WTC11 (cell line): ENCODE results near the gene DMPK. TPM values are rescaled to one million over a fixed set of nuclear protein-coding genes. Genes with fewer than 3 reads are reported as not detected.
A peak's percentile ranks its signal among the peaks of the same experiment; 100 is the strongest.

Experiments
- ATAC-seq: fragments of 200-7000 bp; cut with Tn5 transposase; 2 replicates; pipeline ENCODE4 v1.10.0; 2021; ENCODE audit warnings: mild to moderate bottlenecking, moderate library complexity
- CTCF ChIA-PET: fragments of 300-600 bp; sonication (Branson Sonifier 250); formaldehyde crosslinking; loops from one replicate; lab custom pipeline; 2021; ENCODE audit warnings: antibody characterized with exemption; lab: Charles Lee
- POLR2A ChIA-PET: fragments of 350-600 bp; sonication (Branson Sonifier 250); formaldehyde crosslinking; loops from one replicate; lab custom pipeline; 2021; ENCODE audit warnings: antibody characterized with exemption; lab: Charles Lee
- DNase-seq: peaks from one replicate; pipeline ENCODE4 v3.0.0; 2021; ENCODE audit warnings: low spot score
- H3K27ac Mint-ChIP-seq: 2 replicates; pipeline ENCODE4 v1.8.0; 2021; ENCODE audit warnings: mixed read lengths
- H3K27me3 Mint-ChIP-seq: 2 replicates; pipeline ENCODE4 v1.8.0; 2021; ENCODE audit warnings: low read depth, mild to moderate bottlenecking, moderate library complexity, mixed read lengths
- H3K36me3 Mint-ChIP-seq: 2 replicates; pipeline ENCODE4 v1.8.0; 2021; ENCODE audit warnings: mixed read lengths
- H3K4me1 Mint-ChIP-seq: 2 replicates; pipeline ENCODE4 v1.8.0; 2022; ENCODE audit warnings: mixed read lengths
- H3K4me3 Mint-ChIP-seq: 2 replicates; pipeline ENCODE4 v1.8.0; 2021; ENCODE audit warnings: mild to moderate bottlenecking, moderate library complexity, mixed read lengths
- H3K9me3 Mint-ChIP-seq: 2 replicates; pipeline ENCODE4 v1.8.0; 2021; ENCODE audit warnings: mixed read lengths
- CBFB ChIP-seq: sonication (generic); formaldehyde crosslinking; IDR thresholded peaks from 2 replicates; pipeline ENCODE4 v1.8.1; 2022; ENCODE audit warnings: mild to moderate bottlenecking, low read depth, missing genetic modification reagents
- CREM ChIP-seq: sonication (generic); formaldehyde crosslinking; IDR thresholded peaks from 2 replicates; pipeline ENCODE4 v1.8.1; 2022; ENCODE audit warnings: mild to moderate bottlenecking, missing genetic modification reagents, moderate library complexity
- E2F4 ChIP-seq: sonication (generic); formaldehyde crosslinking; IDR thresholded peaks from 2 replicates; pipeline ENCODE4 v1.8.1; 2022; ENCODE audit warnings: low read depth, mild to moderate bottlenecking, moderate library complexity, missing genetic modification reagents, borderline replicate concordance
- GABPB1 ChIP-seq: sonication (generic); formaldehyde crosslinking; IDR thresholded peaks from 2 replicates; pipeline ENCODE4 v1.8.1; 2023; ENCODE audit warnings: mild to moderate bottlenecking, missing genetic modification reagents
- GTF2I ChIP-seq: fragments of 250-450 bp; sonication (Bioruptor Pico); conservative IDR thresholded peaks from 2 replicates; pipeline ENCODE4 v1.4.0; 2021; ENCODE audit warnings: mild to moderate bottlenecking
- HMGXB4 ChIP-seq: sonication (generic); formaldehyde crosslinking; IDR thresholded peaks from 2 replicates; pipeline ENCODE4 v1.8.1; 2023; ENCODE audit warnings: mild to moderate bottlenecking, moderate library complexity, missing genetic modification reagents
- IRF1 ChIP-seq: sonication (generic); formaldehyde crosslinking; IDR thresholded peaks from 2 replicates; pipeline ENCODE4 v1.8.0; 2023; ENCODE audit warnings: missing genetic modification reagents
- JAZF1 ChIP-seq: fragments of 250-450 bp; sonication (Bioruptor Pico); IDR thresholded peaks from 2 replicates; pipeline ENCODE4 v1.9.0; 2021; ENCODE audit warnings: moderate library complexity, mild to moderate bottlenecking, inconsistent platforms
- NR1H2 ChIP-seq: sonication (generic); formaldehyde crosslinking; IDR thresholded peaks from 2 replicates; pipeline ENCODE4 v1.9.0; 2021; ENCODE audit warnings: mild to moderate bottlenecking, moderate library complexity, missing genetic modification reagents
- NR3C1 ChIP-seq: sonication (generic); formaldehyde crosslinking; conservative IDR thresholded peaks from 2 replicates; pipeline ENCODE4 v1.8.1; 2023; ENCODE audit warnings: low read depth, mild to moderate bottlenecking, missing genetic modification reagents
- RORB ChIP-seq: fragments of 250-450 bp; sonication (Bioruptor Pico); IDR thresholded peaks from 2 replicates; pipeline ENCODE4 v1.9.0; 2021; ENCODE audit warnings: mild to moderate bottlenecking
- TCF7 ChIP-seq: sonication (generic); formaldehyde crosslinking; IDR thresholded peaks from 2 replicates; pipeline ENCODE4 v1.8.0; 2022; ENCODE audit warnings: mild to moderate bottlenecking, low read depth, missing genetic modification reagents, moderate library complexity
- ZBTB21 ChIP-seq: sonication (generic); formaldehyde crosslinking; IDR thresholded peaks from 2 replicates; pipeline ENCODE4 v1.8.1; 2023; ENCODE audit warnings: mild to moderate bottlenecking, missing genetic modification reagents, borderline replicate concordance
- ZMAT4 ChIP-seq: fragments of 250-450 bp; sonication (Bioruptor Pico); IDR thresholded peaks from 2 replicates; pipeline ENCODE4 v1.9.0; 2021; ENCODE audit warnings: mild to moderate bottlenecking
- ZNF121 ChIP-seq: sonication (generic); formaldehyde crosslinking; IDR thresholded peaks from 2 replicates; pipeline ENCODE4 v1.8.0; 2023; ENCODE audit warnings: missing genetic modification reagents
- ZNF317 ChIP-seq: sonication (generic); formaldehyde crosslinking; IDR thresholded peaks from 2 replicates; pipeline ENCODE4 v1.8.1; 2023; ENCODE audit warnings: low read depth, mild to moderate bottlenecking, moderate library complexity, missing genetic modification reagents, borderline replicate concordance
- ZNF396 ChIP-seq: fragments of 250-450 bp; sonication (Bioruptor Pico); IDR thresholded peaks from 2 replicates; pipeline ENCODE4 v1.8.0; 2021; ENCODE audit warnings: mild to moderate bottlenecking, moderate library complexity, borderline replicate concordance
- ZNF512 ChIP-seq: sonication (generic); formaldehyde crosslinking; IDR thresholded peaks from 2 replicates; pipeline ENCODE4 v1.8.1; 2022; ENCODE audit warnings: missing genetic modification reagents, borderline replicate concordance
- total RNA-seq: library from RNA; stranded (reverse); gene quantifications from 3 replicates; pipeline ENCODE4 v1.2.3, GENCODE V29; 2021
- TF ChIP-seq, protein P1 (sequence below): fragments of 250-450 bp; sonication (Bioruptor Pico); IDR thresholded peaks from 2 replicates; pipeline ENCODE4 v1.9.0; 2021; ENCODE audit warnings: mild to moderate bottlenecking

The DMPK gene
- total RNA-seq, 1 experiment from 2014 or later: 42.7 TPM

- ATAC-seq: no peak
These were observed 1.7 kb downstream of the DMPK start for GRCh38 chr19:45780448-45781213.

GRCh38 chr19:45780146-45780447, 2.2 kb downstream of the DMPK start:
- Mint-ChIP-seq H3K9me3 (no peaks in the 10 kb centered on the region), H3K27ac (no peak overlapping the region), H3K27me3 (peaks cover 32% of the 10 kb centered on the region), H3K36me3 (peaks cover 12% of the 10 kb centered on the region; the same call in 1 of the 2 replicates), H3K4me3 (peak overlapping the region; percentile 78), H3K4me1 (peaks cover 33% of the 10 kb centered on the region)
- ATAC-seq: no peak
- POLR2A ChIA-PET: interaction anchor here (5.4 kb wide), 1 partner anchor 10 kb away, joined by 70 read pairs; the partner anchor contains the start of gene SIX5
- peak; percentile 27 for DNase-seq
- TF ChIP-seq HMGXB4 (CRISPR knock-in tag) (no peak), ZMAT4 (CRISPR knock-in tag) (no peak), ZNF317 (CRISPR knock-in tag) (no peak), ZNF396 (CRISPR knock-in tag) (no peak), RORB (CRISPR knock-in tag) (no peak), ZBTB21 (no peak), TCF7 (CRISPR knock-in tag) (no peak), CREM (CRISPR knock-in tag) (no peak), NR1H2 (CRISPR knock-in tag) (no peak), NR3C1 (CRISPR knock-in tag) (no peak), IRF1 (CRISPR knock-in tag) (no peak), JAZF1 (CRISPR knock-in tag) (no peak), GABPB1 (CRISPR knock-in tag) (no peak)
- TF ChIP-seq, protein P1, sequence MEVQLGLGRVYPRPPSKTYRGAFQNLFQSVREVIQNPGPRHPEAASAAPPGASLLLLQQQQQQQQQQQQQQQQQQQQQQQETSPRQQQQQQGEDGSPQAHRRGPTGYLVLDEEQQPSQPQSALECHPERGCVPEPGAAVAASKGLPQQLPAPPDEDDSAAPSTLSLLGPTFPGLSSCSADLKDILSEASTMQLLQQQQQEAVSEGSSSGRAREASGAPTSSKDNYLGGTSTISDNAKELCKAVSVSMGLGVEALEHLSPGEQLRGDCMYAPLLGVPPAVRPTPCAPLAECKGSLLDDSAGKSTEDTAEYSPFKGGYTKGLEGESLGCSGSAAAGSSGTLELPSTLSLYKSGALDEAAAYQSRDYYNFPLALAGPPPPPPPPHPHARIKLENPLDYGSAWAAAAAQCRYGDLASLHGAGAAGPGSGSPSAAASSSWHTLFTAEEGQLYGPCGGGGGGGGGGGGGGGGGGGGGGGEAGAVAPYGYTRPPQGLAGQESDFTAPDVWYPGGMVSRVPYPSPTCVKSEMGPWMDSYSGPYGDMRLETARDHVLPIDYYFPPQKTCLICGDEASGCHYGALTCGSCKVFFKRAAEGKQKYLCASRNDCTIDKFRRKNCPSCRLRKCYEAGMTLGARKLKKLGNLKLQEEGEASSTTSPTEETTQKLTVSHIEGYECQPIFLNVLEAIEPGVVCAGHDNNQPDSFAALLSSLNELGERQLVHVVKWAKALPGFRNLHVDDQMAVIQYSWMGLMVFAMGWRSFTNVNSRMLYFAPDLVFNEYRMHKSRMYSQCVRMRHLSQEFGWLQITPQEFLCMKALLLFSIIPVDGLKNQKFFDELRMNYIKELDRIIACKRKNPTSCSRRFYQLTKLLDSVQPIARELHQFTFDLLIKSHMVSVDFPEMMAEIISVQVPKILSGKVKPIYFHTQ (CRISPR knock-in tag): no peak
- CTCF ChIA-PET: interaction anchor here (1.7 to 5.4 kb wide), 3 partner anchors 11 to 36 kb away, joined by 5 to 175 read pairs (median 30); partner anchors contain the start of genes RSPH6A and SIX5

More at GRCh38 chr19:45780448-45781213, 1.7 kb downstream of the DMPK start:
- no peaks in the 10 kb centered on the region for H3K9me3 Mint-ChIP-seq
- CTCF ChIA-PET: interaction anchor here (0.6 to 5.4 kb wide), 6 partner anchors 12 to 103 kb away, joined by 4 to 175 read pairs (median 18); partner anchors contain the start of genes RSPH6A and SIX5
- peaks cover 32% of the 10 kb centered on the region for H3K27me3 Mint-ChIP-seq
- H3K4me1 Mint-ChIP-seq: peaks cover 33% of the 10 kb centered on the region
- H3K4me3 Mint-ChIP-seq: no peak overlapping the region
- POLR2A ChIA-PET: interaction anchor here (5.4 kb wide), 1 partner anchor 10 kb away, joined by 70 read pairs; the partner anchor contains the start of gene SIX5
- TF ChIP-seq ZNF512 (CRISPR knock-in tag): no peak
- 0 out of 2 replicates have a peak, but pooled peaks have one; percentile 7 for TF ChIP-seq ZNF121
- TF ChIP-seq CBFB (CRISPR knock-in tag): no peak
- no peak for TF ChIP-seq E2F4 (CRISPR knock-in tag)
- 0 out of 2 replicates have a peak, but pooled peaks have one; percentile 26 for TF ChIP-seq GTF2I (CRISPR knock-in tag)
- H3K27ac Mint-ChIP-seq: no peak overlapping the region
- H3K36me3 Mint-ChIP-seq: peaks cover 12% of the 10 kb centered on the region; the same call in 1 of the 2 replicates
- DNase-seq: no peak
